ENCODE results near the gene DLGAP4. TPM values are rescaled to one million over a fixed set of nuclear protein-coding genes. Genes with fewer than 3 reads are reported as not detected.

The DLGAP4 gene
- polyA plus RNA-seq, 1 donor (not counting 4 experiments of a cell fraction or from before 2014, with no cell fraction given): 9.6 TPM

- no peaks in the 10 kb centered on the region for H3K36me3 ChIP-seq (ENCODE audit: control insufficient read depth in 2 of 2, extremely low read depth in 1 of 2, insufficient read depth in 2 of 2, low read length in 2 of 2)
- H3K9ac ChIP-seq (ENCODE audit: control insufficient read depth, extremely low read depth, insufficient read depth, low read length): no peak overlapping the region
- H3K9me1 ChIP-seq (ENCODE audit: control insufficient read depth, extremely low read depth, insufficient read depth, low read length): no peaks in the 10 kb centered on the region
- dilution Hi-C loops (cut with MboI; ENCODE audit: extremely low pct_ligation_motif_present, low sequenced_read_pairs): no loop called here
- H3K4me1 ChIP-seq (ENCODE audit: control insufficient read depth, extremely low read depth, insufficient read depth, low read length): no peaks in the 10 kb centered on the region
- H3K27me3 ChIP-seq (ENCODE audit: control insufficient read depth, extremely low read depth, insufficient read depth, low read length): peaks cover 81% of the 10 kb centered on the region
- no peak overlapping the region for H3K4me2 ChIP-seq (ENCODE audit: control insufficient read depth, extremely low read depth, insufficient read depth, low read depth, low read length)
- TF ChIP-seq EZH2 (IDR thresholded peaks at IDR 0.05; ENCODE audit: low read length): no peak
- no peak for TF ChIP-seq CTCF (optimal IDR thresholded peaks at IDR 0.05 in 1 of 3, IDR thresholded peaks at IDR 0.05 in 1 of 3, conservative IDR thresholded peaks at IDR 0.05 in 1 of 3; ENCODE audit: extremely low read depth in 1 of 3, insufficient read depth in 2 of 3, low read length in 3 of 3)
- H3K27ac ChIP-seq (ENCODE audit: control insufficient read depth, insufficient read depth, low read length): no peak overlapping the region
- no peak overlapping the region for H2AFZ ChIP-seq (ENCODE audit: control insufficient read depth, low read length)
- FAIRE-seq (no peak), DNase-seq (ENCODE audit: low read depth, low spot score) (no peak)
- H3K79me2 ChIP-seq (ENCODE audit: control insufficient read depth, insufficient read depth, low read length): no peaks in the 10 kb centered on the region
- H3K9me3 ChIP-seq (ENCODE audit: control insufficient read depth, low read depth, low read length): no peaks in the 10 kb centered on the region
- no peaks in the 10 kb centered on the region for H4K20me1 ChIP-seq (ENCODE audit: control insufficient read depth, extremely low read depth, insufficient read depth, low read length)
- H3K4me3 ChIP-seq (ENCODE audit: control insufficient read depth in 2 of 3, extremely low read depth in 1 of 3, insufficient read depth in 2 of 3, low read depth in 1 of 3, low read length in 3 of 3): no peak overlapping the region
Measured at GRCh38 chr20:36308986-36309385, 2.8 kb downstream of the DLGAP4 start.

GRCh38 chr20:36309643-36310042 is 3.5 kb downstream of the DLGAP4 start:
- Histone ChIP-seq H3K9ac (ENCODE audit: control insufficient read depth, extremely low read depth, insufficient read depth, low read length) (no peak overlapping the region), H3K9me1 (ENCODE audit: control insufficient read depth, extremely low read depth, insufficient read depth, low read length) (no peaks in the 10 kb centered on the region), H3K4me1 (ENCODE audit: control insufficient read depth, extremely low read depth, insufficient read depth, low read length) (no peaks in the 10 kb centered on the region), H3K27me3 (ENCODE audit: control insufficient read depth, extremely low read depth, insufficient read depth, low read length) (peaks cover 75% of the 10 kb centered on the region), H3K36me3 (ENCODE audit: control insufficient read depth in 2 of 2, extremely low read depth in 1 of 2, insufficient read depth in 2 of 2, low read length in 2 of 2) (no peaks in the 10 kb centered on the region), H2AFZ (ENCODE audit: control insufficient read depth, low read length) (no peak overlapping the region), H3K79me2 (ENCODE audit: control insufficient read depth, insufficient read depth, low read length) (no peaks in the 10 kb centered on the region), H4K20me1 (ENCODE audit: control insufficient read depth, extremely low read depth, insufficient read depth, low read length) (no peaks in the 10 kb centered on the region), H3K27ac (ENCODE audit: control insufficient read depth, insufficient read depth, low read length) (no peak overlapping the region), H3K9me3 (ENCODE audit: control insufficient read depth, low read depth, low read length) (no peaks in the 10 kb centered on the region), H3K4me2 (ENCODE audit: control insufficient read depth, extremely low read depth, insufficient read depth, low read depth, low read length) (no peak overlapping the region), H3K4me3 (ENCODE audit: control insufficient read depth in 2 of 3, extremely low read depth in 1 of 3, insufficient read depth in 2 of 3, low read depth in 1 of 3, low read length in 3 of 3) (no peak overlapping the region)
- TF ChIP-seq EZH2 (IDR thresholded peaks at IDR 0.05; ENCODE audit: low read length) (no peak), CTCF (optimal IDR thresholded peaks at IDR 0.05 in 1 of 3, IDR thresholded peaks at IDR 0.05 in 1 of 3, conservative IDR thresholded peaks at IDR 0.05 in 1 of 3; ENCODE audit: extremely low read depth in 1 of 3, insufficient read depth in 2 of 3, low read length in 3 of 3) (no peak)
- FAIRE-seq (no peak), DNase-seq (ENCODE audit: low read depth, low spot score) (no peak)
- dilution Hi-C loops (cut with MboI; ENCODE audit: extremely low pct_ligation_motif_present, low sequenced_read_pairs): no loop called here
